Activated B cell treated with CpG ODN at 0.5 μM for 24 hours (primary cell): ENCODE data around the gene LOXL1. TPM values are rescaled to one million over a fixed set of nuclear protein-coding genes. Genes with fewer than 3 reads are reported as not detected.

Experiments used
- ATAC-seq: fragments of 200-7000 bp; cut with Tn5 transposase; one replicate; pipeline ENCODE4 v1.10.0; 2021; ENCODE audit warnings: low read depth, mild to moderate bottlenecking, moderate library complexity
- CTCF ChIA-PET: fragments of 350-600 bp; sonication (Branson Sonifier 250); formaldehyde crosslinking; loops from one replicate; lab custom pipeline; 2021; ENCODE audit warnings: antibody characterized with exemption; lab: Charles Lee
- POLR2A ChIA-PET: fragments of 350-600 bp; sonication (Branson Sonifier 250); formaldehyde crosslinking; loops from one replicate; lab custom pipeline; 2021; ENCODE audit warnings: antibody characterized with exemption; lab: Charles Lee
- DNase-seq: peaks from one replicate; pipeline ENCODE4 v3.0.0; 2022
- H3K27ac Mint-ChIP-seq: one replicate; pipeline ENCODE4 v1.8.0; 2020; ENCODE audit warnings: mixed read lengths
- H3K27me3 Mint-ChIP-seq: one replicate; pipeline ENCODE4 v1.8.0; 2021; ENCODE audit warnings: mixed read lengths
- H3K36me3 Mint-ChIP-seq: one replicate; pipeline ENCODE4 v1.8.0; 2021; ENCODE audit warnings: low read depth, mixed read lengths
- H3K4me1 Mint-ChIP-seq: one replicate; pipeline ENCODE4 v1.8.0; 2021; ENCODE audit warnings: mixed read lengths
- H3K4me3 Mint-ChIP-seq: one replicate; pipeline ENCODE4 v1.8.0; 2020; ENCODE audit warnings: mild to moderate bottlenecking, mixed read lengths
- H3K9me3 Mint-ChIP-seq: one replicate; pipeline ENCODE4 v1.8.0; 2020; ENCODE audit warnings: mixed read lengths
- intact Hi-C: fragments of 100-400 bp; cut with micrococcal nuclease; formaldehyde crosslinking; loops from one replicate; pipeline ENCODE4 v1.15.1; 2024
- total RNA-seq: library from RNA; stranded (reverse); gene quantifications from 2 replicates; pipeline ENCODE4 v1.2.3, GENCODE V29; 2022
- TF ChIP-seq, protein P1 (sequence below): fragments of 200-600 bp; IDR thresholded peaks from one replicate; pipeline ENCODE4 v1.8.0; 2022; ENCODE audit warnings: antibody characterized with exemption, mild to moderate bottlenecking

Gene LOXL1
- total RNA-seq, 1 donor from 2014 or later: 1.1 TPM

DNA sequence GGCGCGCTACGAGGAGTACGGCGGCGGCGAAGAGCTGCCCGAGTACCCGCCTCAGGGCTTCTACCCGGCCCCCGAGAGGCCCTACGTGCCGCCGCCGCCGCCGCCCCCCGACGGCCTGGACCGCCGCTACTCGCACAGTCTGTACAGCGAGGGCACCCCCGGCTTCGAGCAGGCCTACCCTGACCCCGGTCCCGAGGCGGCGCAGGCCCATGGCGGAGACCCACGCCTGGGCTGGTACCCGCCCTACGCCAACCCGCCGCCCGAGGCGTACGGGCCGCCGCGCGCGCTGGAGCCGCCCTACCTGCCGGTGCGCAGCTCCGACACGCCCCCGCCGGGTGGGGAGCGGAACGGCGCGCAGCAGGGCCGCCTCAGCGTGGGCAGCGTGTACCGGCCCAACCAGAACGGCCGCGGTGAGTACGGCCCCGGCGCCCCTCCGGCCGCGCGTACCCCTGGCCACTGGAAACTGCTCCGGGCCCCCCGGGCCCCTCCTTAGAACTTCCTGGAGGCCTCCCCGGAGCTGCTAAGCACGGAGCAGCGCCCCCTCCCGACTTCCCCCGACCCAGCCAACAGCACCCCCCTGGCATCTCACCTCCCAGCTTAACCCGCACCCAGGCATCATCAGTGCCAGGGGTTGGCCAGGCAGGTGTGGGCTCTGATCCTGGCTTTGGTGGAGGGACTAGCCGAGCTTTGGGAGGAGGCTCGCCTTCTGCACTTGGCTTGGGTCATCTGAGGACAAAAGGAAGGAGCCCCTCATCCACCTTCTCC, 1.4 kb downstream of the LOXL1 start:
- peaks cover 32% of the 10 kb centered on the region for H3K27me3 Mint-ChIP-seq
- TF ChIP-seq, protein P1, sequence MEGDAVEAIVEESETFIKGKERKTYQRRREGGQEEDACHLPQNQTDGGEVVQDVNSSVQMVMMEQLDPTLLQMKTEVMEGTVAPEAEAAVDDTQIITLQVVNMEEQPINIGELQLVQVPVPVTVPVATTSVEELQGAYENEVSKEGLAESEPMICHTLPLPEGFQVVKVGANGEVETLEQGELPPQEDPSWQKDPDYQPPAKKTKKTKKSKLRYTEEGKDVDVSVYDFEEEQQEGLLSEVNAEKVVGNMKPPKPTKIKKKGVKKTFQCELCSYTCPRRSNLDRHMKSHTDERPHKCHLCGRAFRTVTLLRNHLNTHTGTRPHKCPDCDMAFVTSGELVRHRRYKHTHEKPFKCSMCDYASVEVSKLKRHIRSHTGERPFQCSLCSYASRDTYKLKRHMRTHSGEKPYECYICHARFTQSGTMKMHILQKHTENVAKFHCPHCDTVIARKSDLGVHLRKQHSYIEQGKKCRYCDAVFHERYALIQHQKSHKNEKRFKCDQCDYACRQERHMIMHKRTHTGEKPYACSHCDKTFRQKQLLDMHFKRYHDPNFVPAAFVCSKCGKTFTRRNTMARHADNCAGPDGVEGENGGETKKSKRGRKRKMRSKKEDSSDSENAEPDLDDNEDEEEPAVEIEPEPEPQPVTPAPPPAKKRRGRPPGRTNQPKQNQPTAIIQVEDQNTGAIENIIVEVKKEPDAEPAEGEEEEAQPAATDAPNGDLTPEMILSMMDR: no peak
- DNase-seq: peak; percentile 70
- CTCF ChIA-PET: interaction anchor here (0.7 to 1.5 kb wide), 5 partner anchors 12 to 54 kb away, joined by 3 to 6 read pairs (median 4); partner anchors contain the start of gene TBC1D21
- no peak overlapping the region for H3K27ac Mint-ChIP-seq
- peak overlapping the region; percentile 70 for H3K4me3 Mint-ChIP-seq
- H3K36me3 Mint-ChIP-seq: no peaks in the 10 kb centered on the region
- POLR2A ChIA-PET: interaction anchor here (0.9 kb wide), 1 partner anchor 38 kb away, joined by 3 read pairs; no protein-coding TSS in a partner anchor
- H3K4me1 Mint-ChIP-seq: peaks cover 12% of the 10 kb centered on the region
- peak; percentile 91 for ATAC-seq
- intact Hi-C loops: loop anchor here (5.0 to 10.0 kb wide), 2 partner anchors 293 to 995 kb away; partner anchors contain the start of gene NPTN
- H3K9me3 Mint-ChIP-seq: no peaks in the 10 kb centered on the region

DNA sequence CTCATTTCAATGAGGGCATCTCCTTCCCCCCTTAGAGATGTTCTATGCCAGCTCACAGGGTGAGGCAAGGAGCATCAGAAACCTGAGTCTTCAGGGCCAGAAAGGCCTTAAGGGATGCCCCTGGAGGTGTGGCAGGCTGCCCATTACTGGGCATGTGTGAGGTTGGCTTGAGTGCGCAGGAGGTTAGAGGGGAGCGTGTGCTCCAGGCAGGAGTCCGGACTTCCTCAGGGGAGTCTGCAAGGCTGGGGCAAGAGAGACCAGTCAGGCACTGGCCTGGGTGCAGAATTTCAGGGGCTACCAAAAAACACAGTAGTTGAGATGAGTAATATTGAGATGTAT, 1.9 kb downstream of the LOXL1 start:
- ATAC-seq (no peak), DNase-seq (no peak)
- intact Hi-C loops: loop anchor here (5.0 to 10.0 kb wide), 2 partner anchors 293 to 994 kb away; partner anchors contain the start of gene NPTN
- no peaks in the 10 kb centered on the region for H3K9me3 Mint-ChIP-seq
- ChIA-PET CTCF (interaction anchor here (0.9 to 1.5 kb wide), 4 partner anchors 12 to 54 kb away, joined by 3 to 6 read pairs (median 4); partner anchors contain the start of gene TBC1D21), POLR2A (interaction anchor here (0.9 kb wide), 1 partner anchor 38 kb away, joined by 3 read pairs; no protein-coding TSS in a partner anchor)
- H3K4me1 Mint-ChIP-seq: peaks cover 12% of the 10 kb centered on the region
- no peaks in the 10 kb centered on the region for H3K36me3 Mint-ChIP-seq
- TF ChIP-seq, protein P1: no peak
- H3K4me3 Mint-ChIP-seq: peak overlapping the region; percentile 70
- no peak overlapping the region for H3K27ac Mint-ChIP-seq
- peaks cover 29% of the 10 kb centered on the region for H3K27me3 Mint-ChIP-seq

DNA sequence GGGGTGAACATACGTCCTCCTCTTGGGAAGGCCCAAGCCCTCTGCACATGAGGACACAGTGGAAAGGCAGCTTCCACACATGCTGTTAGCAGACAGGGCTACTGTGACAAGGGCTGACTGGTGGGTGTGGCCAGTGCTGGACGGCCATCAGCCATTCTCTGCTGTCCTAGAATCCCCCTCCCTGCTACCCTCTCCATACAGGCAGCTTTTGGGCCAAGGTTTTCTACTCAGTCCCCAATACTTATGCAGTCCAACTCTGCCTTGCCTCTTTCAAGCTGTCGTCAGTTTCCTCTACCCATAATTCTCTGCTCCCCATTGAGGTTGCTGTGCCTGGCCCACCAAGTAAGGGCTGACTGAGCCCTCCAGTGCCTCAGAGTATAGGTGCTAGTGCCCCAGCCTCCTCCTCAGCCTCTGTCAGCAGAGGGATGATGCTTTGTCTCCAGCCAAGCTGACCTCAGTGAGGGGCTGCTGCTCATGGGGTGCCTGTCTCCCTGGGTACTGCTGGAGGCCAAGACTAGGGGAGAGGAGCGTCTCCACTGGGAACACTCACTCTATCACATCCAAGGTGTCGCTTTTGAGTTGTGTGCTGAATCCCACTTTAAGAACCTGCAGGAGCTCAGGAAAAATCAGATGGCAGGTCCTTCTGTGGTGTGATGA, 2.8 kb downstream of the LOXL1 start:
- Mint-ChIP-seq H3K27me3 (peaks cover 27% of the 10 kb centered on the region), H3K36me3 (no peaks in the 10 kb centered on the region), H3K27ac (no peak overlapping the region), H3K9me3 (no peaks in the 10 kb centered on the region), H3K4me3 (peak overlapping the region; percentile 24), H3K4me1 (peaks cover 12% of the 10 kb centered on the region)
- CTCF ChIA-PET: interaction anchor here (1.1 kb wide), 1 partner anchor 22 kb away, joined by 3 read pairs; no protein-coding TSS in a partner anchor
- no peak for DNase-seq
- TF ChIP-seq, protein P1: no peak
- POLR2A ChIA-PET: no interaction called here
- ATAC-seq: no peak
- intact Hi-C loops: loop anchor here (5.0 to 10.0 kb wide), 2 partner anchors 294 to 993 kb away; partner anchors contain the start of gene NPTN

DNA sequence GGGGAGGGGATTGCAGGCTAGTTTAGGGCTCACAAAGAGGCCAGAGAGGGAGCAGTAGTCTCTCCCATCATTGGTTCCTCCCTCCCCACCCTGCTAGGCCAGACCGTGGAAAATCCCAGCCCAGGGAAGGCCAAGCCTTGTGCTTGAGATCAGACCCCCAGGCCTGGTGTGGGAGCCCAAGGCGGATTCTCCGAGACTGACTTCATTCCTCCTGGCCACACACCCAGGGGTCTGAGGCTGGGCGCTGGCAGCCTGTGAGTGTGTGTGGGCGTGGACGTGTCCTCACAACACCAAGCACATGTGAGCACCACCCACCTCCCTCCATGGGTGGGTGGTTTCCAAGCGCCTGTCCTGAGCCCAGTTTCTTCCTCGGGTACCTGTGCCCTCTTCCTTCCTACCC, 4.1 kb downstream of the LOXL1 start:
- H3K9me3 Mint-ChIP-seq: no peaks in the 10 kb centered on the region
- TF ChIP-seq, protein P1: no peak
- no peak overlapping the region for H3K4me3 Mint-ChIP-seq
- CTCF ChIA-PET: no interaction called here
- POLR2A ChIA-PET: no interaction called here
- no peak overlapping the region for H3K27ac Mint-ChIP-seq
- no peak for ATAC-seq
- H3K27me3 Mint-ChIP-seq: peaks cover 30% of the 10 kb centered on the region
- DNase-seq: no peak
- intact Hi-C loops: no loop called here
- H3K36me3 Mint-ChIP-seq: no peaks in the 10 kb centered on the region
- peaks cover 8% of the 10 kb centered on the region for H3K4me1 Mint-ChIP-seq
